HCT116 (cell line): Measurements from ENCODE around the gene PLCB2. TPM values are rescaled to one million over a fixed set of nuclear protein-coding genes. Genes with fewer than 3 reads are reported as not detected.

ENCODE experiments used
- ATAC-seq: fragments of 200-7000 bp; cut with Tn5 transposase; 2 replicates; pipeline ENCODE4 v1.9.1; 2020; ENCODE audit warnings: mild to moderate bottlenecking, moderate library complexity
- BruUV-seq: library from RNA; stranded (reverse); fragments of 400-500 nt; replicated peaks from 2 replicates; lab custom pipeline; 2021; lab: Mats Ljungman, UMichigan
- CTCF ChIA-PET: fragments of 300-600 bp; sonication (Branson Sonifier 250); formaldehyde crosslinking; loops from one replicate; lab custom pipeline; 2021; ENCODE audit warnings: antibody characterized with exemption; lab: Charles Lee
- POLR2A ChIA-PET: fragments of 300-600, 350-600 bp; sonication (Branson Sonifier 250); formaldehyde crosslinking; loops from one replicate; lab custom pipeline; 2021; ENCODE audit warnings: antibody characterized with exemption; lab: Charles Lee
- RAD21 ChIA-PET, 2 experiments: fragments of 300-600 bp; sonication (Branson Sonifier 250); formaldehyde crosslinking; loops; one replicate each; lab custom pipeline; 2023; ENCODE audit warnings: low total read pairs in 2 of 2; ENCODE audit not compliant: uncharacterized antibody in 2 of 2, unreplicated experiment in 2 of 2, low non-redundant PET in 1 of 2; lab: Charles Lee
- DNase-seq: peaks from one replicate; pipeline ENCODE4 v3.0.0-alpha.2; 2010; ENCODE audit warnings: low read depth, low spot score
- H2AFZ ChIP-seq: fragments of 200-600 bp; shearing (Covaris generic), sonication (generic); 2 replicates; pipeline ENCODE4 v1.6.1; 2017; ENCODE audit warnings: low read depth, mixed run types, mixed read lengths, antibody characterized with exemption, low read length; ENCODE audit not compliant: poor library complexity, severe bottlenecking
- H3K27ac ChIP-seq: 2 replicates; pipeline ENCODE4 v1.5.1; 2012; ENCODE audit warnings: low read depth, low read length
- H3K27me3 ChIP-seq: fragments of 200-600 bp; sonication (generic); 2 replicates; pipeline ENCODE4 v1.6.1; 2016; ENCODE audit warnings: mixed run types, low read length, mixed read lengths; ENCODE audit not compliant: insufficient read depth
- H3K36me3 ChIP-seq, 2 experiments: fragments of 200-500 bp in 1 of 2; fragments of 200-600 bp in 1 of 2; sonication (Bioruptor generic) in 1 of 2; sonication (generic) in 1 of 2; 2 replicates each; pipeline versions ENCODE4 v1.5.1 to v1.6.1; 2014 to 2016; ENCODE audit warnings: low read length in 2 of 2, inconsistent platforms in 1 of 2, mixed read lengths in 1 of 2, mixed run types in 1 of 2; ENCODE audit not compliant: insufficient read depth in 2 of 2, control insufficient read depth in 1 of 2
- H3K4me1 ChIP-seq, 2 experiments: fragments of 200-600 bp in 1 of 2; sonication (generic) in 1 of 2; 2 replicates each; pipeline versions ENCODE4 v1.5.1 to v1.6.1; 2012 to 2017; ENCODE audit warnings: low read length in 2 of 2, inconsistent platforms in 1 of 2, mild to moderate bottlenecking in 1 of 2, mixed read lengths in 1 of 2, mixed run types in 1 of 2, moderate library complexity in 1 of 2; ENCODE audit not compliant: insufficient read depth in 2 of 2, control insufficient read depth in 1 of 2
- H3K4me2 ChIP-seq: fragments of 200-600 bp; sonication (generic); 2 replicates; pipeline ENCODE4 v1.6.1; 2017; ENCODE audit warnings: mixed run types, low read length, mixed read lengths
- H3K4me3 ChIP-seq, 2 experiments: fragments of 200-600 bp in 1 of 2; sonication (generic) in 1 of 2; replicated peaks in 1 of 2; 2 replicates each; pipeline ENCODE4 v1.5.1; 2011 to 2016; ENCODE audit warnings: low read length in 2 of 2, control low read depth in 1 of 2, low read depth in 1 of 2, mild to moderate bottlenecking in 1 of 2, mixed read lengths in 1 of 2, mixed run types in 1 of 2
- H3K79me2 ChIP-seq: fragments of 200-600 bp; sonication (generic); 2 replicates; pipeline ENCODE4 v1.6.1; 2017; ENCODE audit warnings: mild to moderate bottlenecking, mixed run types, low read length, moderate library complexity, mixed read lengths; ENCODE audit not compliant: insufficient read depth
- H3K9ac ChIP-seq: fragments of 200-600 bp; sonication (generic); 2 replicates; pipeline ENCODE4 v1.6.1; 2016; ENCODE audit warnings: low read length, mixed read lengths
- H3K9me2 ChIP-seq: fragments of 200-600 bp; sonication (generic), shearing (Covaris generic); 2 replicates; pipeline ENCODE4 v1.6.1; 2017; ENCODE audit warnings: mixed run types, mild to moderate bottlenecking, moderate library complexity; ENCODE audit not compliant: insufficient read depth
- H3K9me3 ChIP-seq, 2 experiments: fragments of 200-500 bp in 1 of 2; fragments of 200-600 bp in 1 of 2; sonication (Bioruptor generic) in 1 of 2; sonication (generic) in 1 of 2; 2 replicates each; pipeline ENCODE4 v1.6.1; 2014 to 2017; ENCODE audit warnings: low read length in 2 of 2, mixed read lengths in 2 of 2, inconsistent platforms in 1 of 2, low read depth in 1 of 2, mild to moderate bottlenecking in 1 of 2, mixed run types in 1 of 2, moderate library complexity in 1 of 2; ENCODE audit not compliant: control insufficient read depth in 1 of 2, insufficient read depth in 1 of 2
- H4K20me1 ChIP-seq: fragments of 200-600 bp; sonication (generic), shearing (Covaris generic); 2 replicates; pipeline ENCODE4 v1.6.1; 2017; ENCODE audit warnings: mixed run types, mild to moderate bottlenecking, moderate library complexity; ENCODE audit not compliant: insufficient read depth
- EGR1 ChIP-seq: IDR thresholded peaks from 2 replicates; pipeline ENCODE4 v1.6.1; 2012; ENCODE audit warnings: low read depth
- POLR2A ChIP-seq: IDR thresholded peaks from 2 replicates; pipeline ENCODE4 v1.7.0; 2011; ENCODE audit warnings: borderline replicate concordance; ENCODE audit not compliant: insufficient read depth, insufficient read length; ENCODE audit errors: extremely low read depth
- POLR2AphosphoS5 ChIP-seq: IDR thresholded peaks from 2 replicates; pipeline ENCODE4 v1.6.1; 2011; ENCODE audit warnings: mild to moderate bottlenecking, low read depth, low read length, moderate library complexity
- ZFX ChIP-seq: fragments of 450-650 bp; IDR thresholded peaks from 2 replicates; pipeline ENCODE4 v1.6.1; 2017
- ZNF274 ChIP-seq: fragments of 200-500 bp; sonication (Bioruptor generic); IDR thresholded peaks from 2 replicates; pipeline ENCODE4 v1.6.1; 2014; ENCODE audit warnings: mild to moderate bottlenecking, low read depth, low read length, inconsistent platforms
- intact Hi-C: fragments of 100-400 bp; cut with micrococcal nuclease; formaldehyde crosslinking; loops from 2 replicates; pipeline ENCODE4 v1.10.0; 2022
- total RNA-seq: library from RNA; stranded (reverse); gene quantifications from one replicate; pipeline ENCODE4 v1.2.1, GENCODE V29; 2021; ENCODE audit not compliant: unreplicated experiment
- TF ChIP-seq, protein P1 (sequence below): IDR thresholded peaks from 2 replicates; pipeline ENCODE4 v1.6.1; 2011; ENCODE audit warnings: mild to moderate bottlenecking, low read length, moderate library complexity; ENCODE audit not compliant: insufficient replicate concordance; ENCODE audit errors: extremely low read depth
- TF ChIP-seq, protein P2 (sequence below), 3 experiments: fragments of 200-600 bp in 1 of 3; sonication (generic) in 1 of 3; IDR thresholded peaks in 2 of 3; conservative IDR thresholded peaks in 1 of 3; 2 replicates each; pipeline ENCODE4 v1.5.1; 2012 to 2017; ENCODE audit warnings: low read depth in 2 of 3, low read length in 2 of 3, antibody characterized with exemption in 1 of 3, borderline replicate concordance in 1 of 3, control low read depth in 1 of 3, mild to moderate bottlenecking in 1 of 3, mixed read lengths in 1 of 3, mixed run types in 1 of 3, moderate library complexity in 1 of 3; ENCODE audit not compliant: insufficient read depth in 1 of 3

Gene PLCB2
- total RNA-seq, 1 experiment from 2014 or later: 2.8 TPM

DNA sequence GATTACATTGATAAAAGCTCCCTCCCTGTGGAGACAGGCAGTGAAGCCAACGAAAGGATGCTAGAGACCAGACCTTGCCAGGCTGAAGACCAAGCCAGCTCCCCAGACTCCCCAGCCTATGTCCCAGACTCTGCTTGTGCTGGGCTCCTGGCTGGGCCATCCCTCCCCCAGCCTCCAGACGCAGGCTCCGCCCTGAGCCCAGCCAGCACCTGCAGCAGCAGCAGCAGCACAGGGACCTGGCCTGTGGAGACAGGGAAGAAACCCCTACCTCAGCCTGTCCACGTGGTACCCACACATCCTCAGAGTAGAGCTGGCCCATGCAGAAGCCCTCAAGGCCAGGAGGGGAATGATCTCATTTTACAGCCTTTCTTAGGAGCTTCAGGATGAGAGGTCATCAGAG is 38.1 kb downstream of the PLCB2 start:
- peaks cover 0 to 3% of the 10 kb centered on the region in 2 experiments; a peak in 1 of 4 replicates for H3K36me3 ChIP-seq

More for the DNA sequence above, 38.1 kb downstream of the PLCB2 start:
- H3K9me2 ChIP-seq: no peaks in the 10 kb centered on the region
- H3K4me3 ChIP-seq: no peak overlapping the region
- no peaks in the 10 kb centered on the region for H3K9me3 ChIP-seq
- BruUV-seq: no TSS peak
- ATAC-seq (no peak), DNase-seq (no peak)
- TF ChIP-seq EGR1 (no peak), ZNF274 (no peak), POLR2AphosphoS5 (no peak), POLR2A (no peak), ZFX (no peak)
- TF ChIP-seq, protein P1, sequence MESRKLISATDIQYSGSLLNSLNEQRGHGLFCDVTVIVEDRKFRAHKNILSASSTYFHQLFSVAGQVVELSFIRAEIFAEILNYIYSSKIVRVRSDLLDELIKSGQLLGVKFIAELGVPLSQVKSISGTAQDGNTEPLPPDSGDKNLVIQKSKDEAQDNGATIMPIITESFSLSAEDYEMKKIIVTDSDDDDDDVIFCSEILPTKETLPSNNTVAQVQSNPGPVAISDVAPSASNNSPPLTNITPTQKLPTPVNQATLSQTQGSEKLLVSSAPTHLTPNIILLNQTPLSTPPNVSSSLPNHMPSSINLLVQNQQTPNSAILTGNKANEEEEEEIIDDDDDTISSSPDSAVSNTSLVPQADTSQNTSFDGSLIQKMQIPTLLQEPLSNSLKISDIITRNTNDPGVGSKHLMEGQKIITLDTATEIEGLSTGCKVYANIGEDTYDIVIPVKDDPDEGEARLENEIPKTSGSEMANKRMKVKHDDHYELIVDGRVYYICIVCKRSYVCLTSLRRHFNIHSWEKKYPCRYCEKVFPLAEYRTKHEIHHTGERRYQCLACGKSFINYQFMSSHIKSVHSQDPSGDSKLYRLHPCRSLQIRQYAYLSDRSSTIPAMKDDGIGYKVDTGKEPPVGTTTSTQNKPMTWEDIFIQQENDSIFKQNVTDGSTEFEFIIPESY: no peak
- TF ChIP-seq, protein P2, sequence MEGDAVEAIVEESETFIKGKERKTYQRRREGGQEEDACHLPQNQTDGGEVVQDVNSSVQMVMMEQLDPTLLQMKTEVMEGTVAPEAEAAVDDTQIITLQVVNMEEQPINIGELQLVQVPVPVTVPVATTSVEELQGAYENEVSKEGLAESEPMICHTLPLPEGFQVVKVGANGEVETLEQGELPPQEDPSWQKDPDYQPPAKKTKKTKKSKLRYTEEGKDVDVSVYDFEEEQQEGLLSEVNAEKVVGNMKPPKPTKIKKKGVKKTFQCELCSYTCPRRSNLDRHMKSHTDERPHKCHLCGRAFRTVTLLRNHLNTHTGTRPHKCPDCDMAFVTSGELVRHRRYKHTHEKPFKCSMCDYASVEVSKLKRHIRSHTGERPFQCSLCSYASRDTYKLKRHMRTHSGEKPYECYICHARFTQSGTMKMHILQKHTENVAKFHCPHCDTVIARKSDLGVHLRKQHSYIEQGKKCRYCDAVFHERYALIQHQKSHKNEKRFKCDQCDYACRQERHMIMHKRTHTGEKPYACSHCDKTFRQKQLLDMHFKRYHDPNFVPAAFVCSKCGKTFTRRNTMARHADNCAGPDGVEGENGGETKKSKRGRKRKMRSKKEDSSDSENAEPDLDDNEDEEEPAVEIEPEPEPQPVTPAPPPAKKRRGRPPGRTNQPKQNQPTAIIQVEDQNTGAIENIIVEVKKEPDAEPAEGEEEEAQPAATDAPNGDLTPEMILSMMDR (IDR thresholded peaks at IDR 0.05 in 2 of 3, conservative IDR thresholded peaks at IDR 0.05 in 1 of 3; ENCODE audit: borderline replicate concordance in 1 of 3, insufficient read depth in 1 of 3, low read depth in 2 of 3, low read length in 2 of 3): no peak
- intact Hi-C loops: loop anchor here (5.0 to 10.0 kb wide), 2 partner anchors 485 to 1562 kb away; partner anchors contain the start of gene FSIP1
- no peak overlapping the region for H3K4me2 ChIP-seq
- no peak overlapping the region for H3K27ac ChIP-seq
- POLR2A ChIA-PET: no interaction called here
- H3K9ac ChIP-seq: no peak overlapping the region
- no peaks in the 10 kb centered on the region for H4K20me1 ChIP-seq
- peaks cover 17 to 28% of the 10 kb centered on the region in 2 experiments for H3K4me1 ChIP-seq
- H3K79me2 ChIP-seq: no peaks in the 10 kb centered on the region
- CTCF ChIA-PET: interaction anchor here (1.0 kb wide), 1 partner anchor 10 kb away, joined by 3 read pairs; no protein-coding TSS in a partner anchor
- RAD21 ChIA-PET: no interaction called here
- no peaks in the 10 kb centered on the region for H3K27me3 ChIP-seq
- no peak overlapping the region for H2AFZ ChIP-seq
